Measurements from ENCODE around the gene SP5. TPM values are rescaled to one million over a fixed set of nuclear protein-coding genes. Genes with fewer than 3 reads are reported as not detected.

The SP5 gene
- total and polyA plus RNA-seq, 10 of the 15 experiments (the other 5 are each of a cell fraction or from before 2014, with no cell fraction given), result not detected

DNA sequence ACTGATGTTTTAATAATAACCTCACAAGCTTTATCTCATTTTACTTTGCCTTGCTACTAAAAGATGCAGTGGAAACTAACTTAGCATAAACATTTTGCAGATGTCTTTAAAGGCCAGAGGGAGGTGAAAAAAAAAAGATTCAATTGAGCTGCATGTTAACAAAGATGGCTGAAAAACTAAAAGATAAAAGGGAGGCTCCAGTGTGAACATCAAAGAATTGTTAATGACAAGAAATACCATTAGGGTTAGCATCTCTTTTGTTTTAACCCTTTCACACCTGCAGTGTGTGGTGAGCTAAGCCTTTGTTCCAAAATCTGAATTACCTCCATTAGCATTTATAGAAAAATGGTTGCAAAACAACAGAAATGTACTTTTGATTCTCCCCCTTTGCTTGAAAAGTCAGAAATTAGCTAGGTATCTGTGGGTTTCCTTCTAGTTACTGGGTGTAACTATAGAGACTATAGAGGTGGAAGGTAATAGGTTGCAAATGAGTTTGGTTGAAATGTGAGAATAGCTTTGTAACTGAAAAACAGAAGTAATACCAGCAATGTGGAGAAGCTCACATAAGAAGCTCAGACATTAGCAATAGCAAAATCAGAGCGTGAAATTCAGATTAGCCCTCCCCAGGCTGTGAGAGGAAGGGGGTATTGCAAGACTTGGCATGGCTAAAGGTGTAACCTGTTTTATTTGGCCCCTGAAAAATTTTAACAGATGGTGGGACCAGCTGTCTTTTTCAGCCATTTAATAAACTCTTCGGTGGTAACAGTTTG is 34.8 kb upstream of the SP5 start:
- no TSS peak for BruUV-seq (replicated peaks)
- H3K79me2 ChIP-seq (ENCODE audit: control insufficient read depth, insufficient read depth, low read length), result no peaks in the 10 kb centered on the region
- intact Hi-C loops (cut with micrococcal nuclease; ENCODE audit: unreplicated experiment) (no loop called here), in situ Hi-C loops (cut with MboI) (no loop called here)
- no peaks in the 10 kb centered on the region for H4K20me1 ChIP-seq (ENCODE audit: control insufficient read depth, insufficient read depth)
- ChIA-PET RAD21 (ENCODE audit: unreplicated experiment) (interaction anchor here (0.5 to 3.1 kb wide), 33 partner anchors 9 to 453 kb away, joined by 3 to 28 read pairs (median 3); partner anchors contain the start of gene ERICH2), POLR2A (interaction anchor here (0.7 to 2.6 kb wide), 7 partner anchors 84 to 271 kb away, joined by 3 to 8 read pairs (median 6); partner anchors contain the start of gene ERICH2), CTCF (interaction anchor here (0.6 to 2.7 kb wide), 20 partner anchors 10 to 600 kb away, joined by 3 to 11 read pairs (median 3); partner anchors contain the start of genes ERICH2 and GORASP2), SMC1A (ENCODE audit: uncharacterized antibody, unreplicated experiment) (interaction anchor here (0.7 to 4.3 kb wide), 45 partner anchors 9 to 1688 kb away, joined by 3 to 57 read pairs (median 4); partner anchors contain the start of genes ERICH2 and GAD1)
- H3K27me3 ChIP-seq (replicated peaks in 1 of 2; ENCODE audit: control insufficient read depth in 2 of 2, insufficient read depth in 2 of 2, low read length in 1 of 2), result no peaks in the 10 kb centered on the region
- no peak overlapping the region for H3K4me2 ChIP-seq (ENCODE audit: control insufficient read depth, insufficient read depth)
- ATAC-seq (peak; percentile 99), FAIRE-seq (peak; percentile 91), DNase-seq (ENCODE audit: low read depth, low spot score) (peak; percentile 40)
- H3K4me1 ChIP-seq (ENCODE audit: control insufficient read depth, insufficient read depth, low read length), result peaks cover 13% of the 10 kb centered on the region; the same call in 1 of the 2 replicates
- H3K4me3 ChIP-seq, result peak overlapping the region; percentile 7; the same call in 1 of the 2 replicates
- no peak overlapping the region for H3K9ac ChIP-seq (ENCODE audit: control insufficient read depth, insufficient read depth, low read length)
- no peak overlapping the region for H3K27ac ChIP-seq (ENCODE audit: control insufficient read depth, insufficient read depth)
- no peak overlapping the region for H2AFZ ChIP-seq (ENCODE audit: control insufficient read depth, low read depth, low read length)
- H3K9me3 ChIP-seq (replicated peaks; ENCODE audit: control insufficient read depth, insufficient read depth, low read length), result no peaks in the 10 kb centered on the region
- H3K36me3 ChIP-seq (ENCODE audit: control insufficient read depth in 2 of 2, insufficient read depth in 2 of 2, low read length in 1 of 2), result no peaks in the 10 kb centered on the region
- 13% methylated on average over 2 of the region's 2 CpGs for WGBS (ENCODE audit: insufficient coverage, insufficient replicate concordance, low lambda C conversion rate, missing lambda C conversion rate)
- TF ChIP-seq DPF2 (IDR thresholded peaks at IDR 0.05) (peak; percentile 31; the same call in 1 of the 2 replicates), SIN3A (IDR thresholded peaks at IDR 0.05; ENCODE audit: low read depth, low read length) (no peak), ZNF24 (IDR thresholded peaks at IDR 0.05) (no peak), LARP7 (IDR thresholded peaks at IDR 0.05) (no peak), KDM1A (IDR thresholded peaks at IDR 0.05; ENCODE audit: borderline replicate concordance) (no peak), POU2F2 (IDR thresholded peaks at IDR 0.05; ENCODE audit: borderline replicate concordance, low read depth, low read length) (no peak), SMAD5 (IDR thresholded peaks at IDR 0.05; ENCODE audit: low read depth) (no peak), ZNF384 (IDR thresholded peaks at IDR 0.05; ENCODE audit: borderline replicate concordance, low read depth, low read length) (0 out of 2 replicates have a peak, but pooled peaks have one; percentile 20), BRCA1 (IDR thresholded peaks at IDR 0.05; ENCODE audit: low read depth, low read length) (no peak), CHD1 (IDR thresholded peaks at IDR 0.05; ENCODE audit: low read depth, low read length) (no peak), SREBF1 (IDR thresholded peaks at IDR 0.05; ENCODE audit: low read length) (no peak)
- TF ChIP-seq, protein P1, sequence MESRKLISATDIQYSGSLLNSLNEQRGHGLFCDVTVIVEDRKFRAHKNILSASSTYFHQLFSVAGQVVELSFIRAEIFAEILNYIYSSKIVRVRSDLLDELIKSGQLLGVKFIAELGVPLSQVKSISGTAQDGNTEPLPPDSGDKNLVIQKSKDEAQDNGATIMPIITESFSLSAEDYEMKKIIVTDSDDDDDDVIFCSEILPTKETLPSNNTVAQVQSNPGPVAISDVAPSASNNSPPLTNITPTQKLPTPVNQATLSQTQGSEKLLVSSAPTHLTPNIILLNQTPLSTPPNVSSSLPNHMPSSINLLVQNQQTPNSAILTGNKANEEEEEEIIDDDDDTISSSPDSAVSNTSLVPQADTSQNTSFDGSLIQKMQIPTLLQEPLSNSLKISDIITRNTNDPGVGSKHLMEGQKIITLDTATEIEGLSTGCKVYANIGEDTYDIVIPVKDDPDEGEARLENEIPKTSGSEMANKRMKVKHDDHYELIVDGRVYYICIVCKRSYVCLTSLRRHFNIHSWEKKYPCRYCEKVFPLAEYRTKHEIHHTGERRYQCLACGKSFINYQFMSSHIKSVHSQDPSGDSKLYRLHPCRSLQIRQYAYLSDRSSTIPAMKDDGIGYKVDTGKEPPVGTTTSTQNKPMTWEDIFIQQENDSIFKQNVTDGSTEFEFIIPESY (IDR thresholded peaks at IDR 0.05), result no peak
- TF ChIP-seq, protein P2, sequence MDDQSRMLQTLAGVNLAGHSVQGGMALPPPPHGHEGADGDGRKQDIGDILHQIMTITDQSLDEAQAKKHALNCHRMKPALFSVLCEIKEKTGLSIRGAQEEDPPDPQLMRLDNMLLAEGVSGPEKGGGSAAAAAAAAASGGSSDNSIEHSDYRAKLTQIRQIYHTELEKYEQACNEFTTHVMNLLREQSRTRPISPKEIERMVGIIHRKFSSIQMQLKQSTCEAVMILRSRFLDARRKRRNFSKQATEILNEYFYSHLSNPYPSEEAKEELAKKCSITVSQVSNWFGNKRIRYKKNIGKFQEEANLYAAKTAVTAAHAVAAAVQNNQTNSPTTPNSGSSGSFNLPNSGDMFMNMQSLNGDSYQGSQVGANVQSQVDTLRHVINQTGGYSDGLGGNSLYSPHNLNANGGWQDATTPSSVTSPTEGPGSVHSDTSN (IDR thresholded peaks at IDR 0.05; ENCODE audit: insufficient replicate concordance, low read depth, low read length), result no peak
- TF ChIP-seq, protein P3, sequence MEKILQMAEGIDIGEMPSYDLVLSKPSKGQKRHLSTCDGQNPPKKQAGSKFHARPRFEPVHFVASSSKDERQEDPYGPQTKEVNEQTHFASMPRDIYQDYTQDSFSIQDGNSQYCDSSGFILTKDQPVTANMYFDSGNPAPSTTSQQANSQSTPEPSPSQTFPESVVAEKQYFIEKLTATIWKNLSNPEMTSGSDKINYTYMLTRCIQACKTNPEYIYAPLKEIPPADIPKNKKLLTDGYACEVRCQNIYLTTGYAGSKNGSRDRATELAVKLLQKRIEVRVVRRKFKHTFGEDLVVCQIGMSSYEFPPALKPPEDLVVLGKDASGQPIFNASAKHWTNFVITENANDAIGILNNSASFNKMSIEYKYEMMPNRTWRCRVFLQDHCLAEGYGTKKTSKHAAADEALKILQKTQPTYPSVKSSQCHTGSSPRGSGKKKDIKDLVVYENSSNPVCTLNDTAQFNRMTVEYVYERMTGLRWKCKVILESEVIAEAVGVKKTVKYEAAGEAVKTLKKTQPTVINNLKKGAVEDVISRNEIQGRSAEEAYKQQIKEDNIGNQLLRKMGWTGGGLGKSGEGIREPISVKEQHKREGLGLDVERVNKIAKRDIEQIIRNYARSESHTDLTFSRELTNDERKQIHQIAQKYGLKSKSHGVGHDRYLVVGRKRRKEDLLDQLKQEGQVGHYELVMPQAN (conservative IDR thresholded peaks at IDR 0.05), result no peak
- TF ChIP-seq, protein P4, sequence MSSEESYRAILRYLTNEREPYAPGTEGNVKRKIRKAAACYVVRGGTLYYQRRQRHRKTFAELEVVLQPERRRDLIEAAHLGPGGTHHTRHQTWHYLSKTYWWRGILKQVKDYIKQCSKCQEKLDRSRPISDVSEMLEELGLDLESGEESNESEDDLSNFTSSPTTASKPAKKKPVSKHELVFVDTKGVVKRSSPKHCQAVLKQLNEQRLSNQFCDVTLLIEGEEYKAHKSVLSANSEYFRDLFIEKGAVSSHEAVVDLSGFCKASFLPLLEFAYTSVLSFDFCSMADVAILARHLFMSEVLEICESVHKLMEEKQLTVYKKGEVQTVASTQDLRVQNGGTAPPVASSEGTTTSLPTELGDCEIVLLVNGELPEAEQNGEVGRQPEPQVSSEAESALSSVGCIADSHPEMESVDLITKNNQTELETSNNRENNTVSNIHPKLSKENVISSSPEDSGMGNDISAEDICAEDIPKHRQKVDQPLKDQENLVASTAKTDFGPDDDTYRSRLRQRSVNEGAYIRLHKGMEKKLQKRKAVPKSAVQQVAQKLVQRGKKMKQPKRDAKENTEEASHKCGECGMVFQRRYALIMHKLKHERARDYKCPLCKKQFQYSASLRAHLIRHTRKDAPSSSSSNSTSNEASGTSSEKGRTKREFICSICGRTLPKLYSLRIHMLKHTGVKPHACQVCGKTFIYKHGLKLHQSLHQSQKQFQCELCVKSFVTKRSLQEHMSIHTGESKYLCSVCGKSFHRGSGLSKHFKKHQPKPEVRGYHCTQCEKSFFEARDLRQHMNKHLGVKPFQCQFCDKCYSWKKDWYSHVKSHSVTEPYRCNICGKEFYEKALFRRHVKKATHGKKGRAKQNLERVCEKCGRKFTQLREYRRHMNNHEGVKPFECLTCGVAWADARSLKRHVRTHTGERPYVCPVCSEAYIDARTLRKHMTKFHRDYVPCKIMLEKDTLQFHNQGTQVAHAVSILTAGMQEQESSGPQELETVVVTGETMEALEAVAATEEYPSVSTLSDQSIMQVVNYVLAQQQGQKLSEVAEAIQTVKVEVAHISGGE (CRISPR knock-in tag; IDR thresholded peaks at IDR 0.05), result no peak

Data from GM12878 (cell line).